Amniotic stem cell (primary cell): ENCODE data around the gene CAMK2G.
"Not testable (repeated sequence)": the region's sequence is repeated elsewhere in the genome, so short reads cannot be mapped to it uniquely, and the experiment has no call there.

Experiments
- DNase-seq: peaks from one replicate; lab custom pipeline; 2025; lab: John Stamatoyannopoulos, UW

Gene CAMK2G

DNA sequence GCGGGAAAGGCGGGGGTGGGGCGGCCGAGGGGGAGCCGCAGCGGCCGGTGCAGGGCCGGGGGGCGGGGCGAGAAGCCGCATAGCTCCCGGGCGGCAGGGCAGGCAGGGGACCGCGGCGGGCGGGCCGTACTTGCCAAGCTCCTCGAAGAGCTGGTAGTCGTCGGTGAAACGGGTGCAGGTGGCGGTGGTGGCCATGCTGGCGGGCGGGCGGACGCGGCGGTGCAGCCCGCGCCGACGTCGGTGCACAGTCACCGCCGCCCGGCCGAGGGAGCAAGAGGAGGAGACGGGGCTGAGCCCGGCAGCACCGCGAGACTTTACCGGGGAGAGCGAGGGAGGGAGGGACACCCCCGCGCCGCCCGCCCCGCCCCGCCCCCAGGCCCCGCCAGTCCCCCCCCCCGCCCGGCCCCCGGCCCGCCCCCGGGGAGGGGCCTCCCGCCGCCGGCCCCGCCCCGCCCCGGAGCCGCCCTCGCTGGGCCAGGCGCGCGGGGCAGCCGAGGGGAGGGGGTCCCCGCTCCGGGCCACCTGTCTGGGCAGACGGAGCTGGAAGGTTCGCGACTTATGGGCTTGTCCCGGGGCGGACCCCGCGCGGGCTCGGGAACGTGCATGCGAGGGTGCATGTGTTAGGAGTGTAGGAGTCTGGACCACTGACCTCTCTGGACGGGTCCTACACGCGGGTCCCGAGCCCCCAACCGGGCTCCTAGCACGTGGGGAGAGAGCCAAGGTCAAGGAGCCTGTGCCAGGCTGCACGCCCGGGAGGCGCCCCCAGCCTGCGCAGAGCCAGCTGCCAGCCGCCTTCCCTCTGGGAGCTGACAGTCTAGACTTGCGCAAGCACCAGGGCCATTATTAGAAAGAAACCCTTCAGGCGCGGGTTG, at the start of gene CAMK2G:
CAMK2G (minus strand) TSS at position 289 of the 872 bp plus-strand sequence; CDS start at position 195, 94 bp downstream.
- peak; percentile 58 for DNase-seq

GRCh38 chr10:73922864-73923133, 48.4 kb upstream of the CAMK2G start:
- no peak for DNase-seq

GRCh38 chr10:73922007-73922863, 47.9 kb upstream of the CAMK2G start:
- DNase-seq: no peak

GRCh38 chr10:73920089-73920488, 45.7 kb upstream of the CAMK2G start:
- no peak for DNase-seq

DNA sequence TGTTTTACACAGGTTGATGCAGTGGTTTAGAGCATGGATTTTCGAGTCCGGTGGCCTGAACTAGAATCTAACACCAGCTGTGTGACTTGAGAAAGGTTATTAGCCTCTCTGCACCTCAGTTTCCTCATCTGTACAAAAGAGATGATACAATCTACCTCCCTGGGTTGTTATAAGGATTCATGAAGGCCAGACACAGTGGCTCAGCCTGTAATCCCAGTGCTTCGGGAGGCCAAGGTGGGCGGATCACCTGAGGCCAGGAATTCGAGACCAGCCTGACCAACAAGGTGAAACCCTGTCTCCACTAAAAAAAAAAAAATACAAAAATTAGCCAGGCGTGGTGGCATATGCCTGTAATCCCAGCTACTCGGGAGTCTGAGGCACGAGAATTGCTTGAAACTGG, 45.1 kb upstream of the CAMK2G start:
- DNase-seq: not testable (repeated sequence)

DNA sequence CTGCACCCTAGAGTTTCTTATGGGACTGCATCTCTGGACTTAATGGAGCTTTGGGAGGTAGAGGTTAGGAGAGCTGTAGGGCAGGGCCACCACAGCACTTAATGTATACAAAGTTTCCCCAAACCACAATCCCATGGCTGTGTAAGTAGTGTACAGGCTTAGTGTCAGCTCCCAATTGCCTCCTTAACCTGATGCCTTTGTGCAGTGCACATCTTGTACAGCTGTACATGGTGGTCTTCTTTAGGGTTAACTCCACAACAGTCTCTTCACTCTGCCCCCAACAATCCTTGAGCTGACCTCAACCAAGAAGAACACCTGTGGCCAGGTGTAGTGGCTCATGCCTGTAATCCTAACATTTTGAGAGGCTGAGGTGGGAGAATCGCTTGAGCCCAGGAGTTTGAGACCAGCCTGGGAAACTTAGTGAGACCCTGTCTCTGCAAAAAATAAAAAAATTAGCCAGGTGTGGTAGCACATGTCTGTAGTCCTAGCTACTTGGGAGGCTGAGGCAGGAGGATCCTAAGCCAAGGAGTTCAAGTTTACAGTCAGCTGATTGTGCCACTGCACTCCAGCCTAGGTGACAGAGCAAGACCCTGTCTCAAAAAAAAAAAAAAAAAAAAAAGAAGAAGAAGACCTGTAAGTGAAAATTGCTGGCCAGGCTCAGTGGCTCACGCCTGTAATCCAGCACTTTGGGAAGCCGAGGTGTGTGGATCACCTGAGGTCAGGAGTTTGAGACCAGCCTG, 43.4 kb upstream of the CAMK2G start:
- DNase-seq: no peak

DNA sequence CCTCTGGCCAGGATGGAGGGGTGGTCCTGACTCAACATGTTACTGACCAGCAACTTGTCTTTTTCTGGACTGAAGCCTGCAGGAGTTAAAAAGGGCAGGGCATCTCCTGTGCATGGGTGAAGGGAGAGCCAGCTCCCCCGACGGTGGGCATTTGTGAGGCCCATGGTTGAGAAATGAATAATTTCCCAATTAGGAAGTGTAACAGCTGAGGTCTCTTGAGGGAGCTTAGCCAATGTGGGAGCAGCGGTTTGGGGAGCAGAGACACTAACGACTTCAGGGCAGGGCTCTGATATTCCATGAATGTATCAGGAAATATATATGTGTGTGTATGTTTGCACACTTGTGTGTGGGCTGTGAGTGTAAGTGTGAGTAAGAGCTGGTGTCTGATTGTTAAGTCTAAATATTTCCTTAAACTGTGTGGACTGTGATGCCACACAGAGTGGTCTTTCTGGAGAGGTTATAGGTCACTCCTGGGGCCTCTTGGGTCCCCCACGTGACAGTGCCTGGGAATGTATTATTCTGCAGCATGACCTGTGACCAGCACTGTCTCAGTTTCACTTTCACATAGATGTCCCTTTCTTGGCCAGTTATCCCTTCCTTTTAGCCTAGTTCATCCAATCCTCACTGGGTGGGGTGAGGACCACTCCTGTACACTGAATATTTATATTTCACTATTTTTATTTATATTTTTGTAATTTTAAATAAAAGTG, 42.6 kb upstream of the CAMK2G start:
- DNase-seq: no peak

DNA sequence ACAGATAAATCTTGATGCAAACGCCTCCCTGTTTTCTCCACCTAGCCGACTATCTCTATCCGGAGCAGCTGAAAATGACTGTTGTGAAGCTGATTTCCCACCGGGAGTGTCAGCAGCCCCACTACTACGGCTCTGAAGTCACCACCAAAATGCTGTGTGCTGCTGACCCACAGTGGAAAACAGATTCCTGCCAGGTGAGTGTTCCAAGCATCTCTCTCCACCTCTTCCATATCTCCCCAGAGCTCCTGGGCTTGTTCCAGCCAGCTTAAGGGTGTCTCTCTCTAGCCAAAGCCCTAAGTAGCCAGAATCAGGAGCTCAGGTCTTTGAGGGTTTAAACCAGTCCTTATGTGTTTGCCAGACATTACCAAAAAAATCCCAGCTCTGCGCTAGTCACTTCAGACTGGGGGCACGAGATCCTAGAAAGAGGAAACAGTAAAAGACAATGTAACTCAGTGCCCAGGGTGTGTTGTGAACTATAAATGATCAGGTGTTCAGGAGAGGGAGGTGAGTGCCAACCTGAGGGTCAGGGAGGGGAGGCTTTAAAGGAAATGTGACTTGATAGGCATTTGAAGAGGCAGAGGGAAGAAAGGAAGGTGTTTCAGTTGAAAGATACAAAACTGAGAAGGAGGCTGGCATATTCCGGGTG, 41.0 kb upstream of the CAMK2G start:
- no peak for DNase-seq

DNA sequence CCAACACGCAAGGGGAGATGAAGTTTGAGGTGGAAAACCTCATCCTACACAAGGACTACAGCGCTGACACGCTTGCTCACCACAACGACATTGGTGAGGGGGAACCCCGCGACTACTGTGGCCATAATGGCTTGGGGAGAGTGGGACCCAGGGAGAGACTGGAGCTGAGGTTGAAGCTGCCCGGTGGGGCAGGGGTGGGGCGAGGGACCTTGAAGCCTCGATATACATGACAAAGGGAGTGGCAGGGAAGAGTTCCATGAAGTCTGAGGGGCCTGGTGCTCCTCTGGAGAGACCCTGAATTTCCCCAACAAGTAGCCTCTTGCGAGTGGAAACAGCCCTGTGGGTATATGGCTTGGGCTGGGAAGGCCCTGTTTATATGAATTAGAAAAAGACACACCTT, 39.7 kb upstream of the CAMK2G start:
- DNase-seq: no peak

GRCh38 chr10:73911553-73912004, 37.2 kb upstream of the CAMK2G start:
- no peak for DNase-seq

- no peak for DNase-seq
Measured at GRCh38 chr10:73910764-73911552, 36.6 kb upstream of the CAMK2G start, which contains the start of gene PLAU. Gene PLAU (plus strand): TSS chr10:73911132. CDS start chr10:73911556, 424 bp downstream.

DNA sequence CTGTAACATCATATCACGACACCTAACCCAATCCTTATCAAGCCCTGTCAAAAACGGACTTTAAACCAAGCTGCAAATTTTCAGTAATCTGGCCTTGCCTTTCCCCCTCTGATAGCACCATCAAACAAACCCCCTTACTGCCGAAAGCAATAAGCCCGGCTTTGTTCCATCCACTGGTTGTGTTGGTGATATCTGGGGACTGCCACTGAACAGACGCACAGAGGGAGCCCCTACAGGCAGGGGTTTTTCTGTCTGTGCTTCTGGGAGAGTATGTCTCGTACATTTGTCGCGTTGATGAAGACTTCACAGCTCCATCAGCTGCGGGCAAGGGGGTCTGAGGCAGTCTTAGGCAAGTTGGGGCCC, 36.0 kb upstream of the CAMK2G start:
- DNase-seq: no peak

GRCh38 chr10:73909540-73910115, 35.3 kb upstream of the CAMK2G start:
- no peak for DNase-seq

DNA sequence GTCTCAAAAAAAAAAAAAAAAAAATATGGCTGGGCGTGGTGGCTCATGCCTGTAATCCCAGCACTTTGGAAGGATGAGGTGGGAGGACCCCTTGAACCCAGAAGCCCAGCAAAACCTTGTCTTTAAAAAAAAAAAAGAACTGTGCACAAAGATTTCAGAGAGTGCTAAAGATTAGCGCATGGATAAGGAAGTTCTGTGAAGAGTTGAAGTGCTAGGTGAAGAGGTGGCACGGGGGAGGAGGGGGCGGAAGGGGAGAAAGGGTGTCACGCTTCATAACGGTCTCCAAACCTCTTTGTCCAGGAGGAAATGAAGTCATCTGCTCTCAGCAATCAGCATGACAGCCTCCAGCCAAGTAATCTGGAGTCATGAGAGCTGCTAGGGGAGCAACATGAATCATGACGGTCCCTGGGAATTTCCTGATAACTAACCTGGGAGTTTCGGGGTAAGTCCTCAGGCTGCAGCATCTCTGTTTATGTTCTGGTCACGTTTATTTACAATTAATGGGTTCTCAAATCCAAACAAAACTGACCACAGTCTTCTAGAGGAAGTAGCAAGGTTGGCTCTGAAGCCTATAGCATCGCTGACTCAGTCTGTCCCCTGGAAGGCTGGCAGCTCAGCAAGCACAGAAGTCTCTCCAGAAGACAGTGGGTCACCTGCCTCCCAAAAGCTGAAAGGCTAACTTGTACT, 34.6 kb upstream of the CAMK2G start:
- DNase-seq: peak; percentile 87

DNA sequence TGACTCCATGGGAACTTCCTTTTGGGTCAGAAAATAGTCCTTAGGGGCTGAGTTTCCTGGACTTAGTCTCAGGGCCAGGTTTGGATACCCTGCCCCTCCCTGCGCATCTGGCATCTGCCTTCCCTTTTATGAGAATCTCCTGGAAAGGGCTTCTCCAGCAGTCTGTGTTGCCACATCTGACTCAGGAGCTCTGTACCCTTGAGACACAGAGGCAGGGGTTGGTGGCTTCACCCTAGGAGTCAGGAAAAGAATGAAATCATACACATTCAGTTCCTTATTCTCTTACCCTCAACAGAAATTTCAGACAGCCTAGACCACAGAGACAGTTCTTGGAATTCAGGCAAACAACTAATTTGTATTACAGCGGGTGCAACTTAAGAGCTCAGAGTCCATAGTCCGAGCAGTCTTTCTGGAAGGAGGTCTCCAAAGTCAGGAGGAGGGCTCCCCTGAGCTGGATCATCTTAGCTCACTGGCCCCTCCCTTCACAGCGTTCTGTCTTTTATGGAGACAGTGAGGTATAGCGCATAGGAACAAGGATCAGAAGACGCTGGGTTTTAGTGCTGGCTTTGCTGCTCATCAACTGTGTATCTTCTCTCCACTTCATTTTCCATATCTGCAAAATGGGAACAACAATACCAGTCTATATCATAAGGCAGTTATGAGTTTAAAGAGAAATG, 33.6 kb upstream of the CAMK2G start:
- DNase-seq: no peak

DNA sequence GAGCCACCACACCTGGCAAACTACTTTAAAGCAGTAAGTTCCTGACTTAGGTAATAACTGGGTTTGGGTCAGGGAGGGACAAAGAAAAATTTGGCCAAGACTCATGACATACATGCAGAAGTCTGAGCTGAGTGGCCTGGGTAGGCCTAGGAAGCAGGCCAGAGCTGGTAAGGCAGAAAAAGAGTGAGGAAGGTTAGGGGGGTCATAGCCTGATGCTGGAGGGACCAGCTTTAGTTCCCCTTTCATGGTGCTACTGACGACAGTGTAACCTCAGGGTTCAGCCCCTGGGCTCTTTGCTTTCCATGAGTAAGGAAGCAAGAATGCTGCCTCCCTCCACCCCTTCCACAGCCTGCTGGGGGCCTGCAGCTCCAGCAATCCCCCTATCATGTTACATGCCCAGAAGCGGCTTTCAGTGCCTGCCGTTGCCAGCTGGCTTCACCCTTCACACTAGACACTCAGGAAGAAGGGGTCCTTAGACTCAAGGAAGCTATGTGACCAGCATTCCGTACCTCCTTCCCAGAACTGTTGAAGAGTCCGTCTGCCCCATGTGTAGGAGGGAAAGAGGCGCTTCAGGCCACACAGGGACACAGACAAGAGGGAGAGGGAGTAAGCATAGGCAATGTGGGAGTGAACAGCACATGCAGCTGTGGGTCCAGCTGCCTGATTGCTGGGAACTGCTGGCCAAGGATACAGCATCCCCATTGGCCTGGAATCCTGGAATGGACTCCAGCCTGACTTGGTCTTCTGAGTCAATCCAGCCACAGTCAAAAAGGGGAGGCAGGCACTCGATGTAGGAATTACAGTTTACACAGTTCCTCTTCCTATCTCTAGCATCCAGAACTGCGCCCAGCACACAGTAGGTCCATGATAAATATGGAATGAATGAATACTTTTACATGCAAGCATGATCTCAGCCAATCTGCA, 32.4 kb upstream of the CAMK2G start:
- peak; percentile 93 for DNase-seq

DNA sequence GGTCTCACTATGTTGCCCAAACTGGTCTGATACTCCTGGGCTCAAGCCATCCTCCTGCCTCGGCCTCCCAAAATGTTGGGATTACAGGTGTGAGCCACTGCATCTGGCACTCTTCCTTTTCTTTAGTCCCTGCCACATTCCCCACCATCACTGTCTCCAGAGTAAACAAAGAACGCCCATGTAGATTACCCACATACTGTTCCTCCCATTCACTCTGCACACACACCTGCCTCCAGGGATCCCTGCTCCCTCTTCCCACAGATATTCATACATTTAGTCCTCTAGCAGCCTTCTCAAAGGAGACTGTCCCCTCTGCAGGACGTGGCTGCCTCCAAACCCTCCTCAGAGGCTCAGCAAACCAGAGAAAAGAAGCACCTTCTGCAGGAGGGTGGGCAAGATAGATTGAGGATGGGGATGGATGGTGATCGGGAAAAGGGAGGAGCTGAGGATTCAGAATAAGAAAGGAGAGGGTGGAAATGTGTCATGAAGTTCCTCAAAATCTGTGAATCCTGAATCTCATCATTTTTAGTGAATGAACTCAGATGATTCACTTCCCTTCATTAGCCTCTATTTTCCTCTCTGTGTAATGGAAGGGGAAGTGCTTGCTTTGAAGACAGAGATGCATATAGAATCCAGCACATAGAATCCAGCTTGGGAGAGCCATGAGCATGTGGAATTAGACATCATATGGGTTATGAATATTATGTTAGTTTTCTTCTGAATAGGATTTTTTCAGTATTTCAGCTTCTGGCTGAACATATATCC, 31.1 kb upstream of the CAMK2G start:
- no peak for DNase-seq
